Neuronal stem cell (in vitro differentiated cells): ENCODE data around the gene ELANE.
A peak's percentile ranks its signal among the peaks of the same experiment; 100 is the strongest.

Experiments used
- DNase-seq: peaks from one replicate; pipeline ENCODE4 v3.0.0-alpha.2; 2013; ENCODE audit warnings: low spot score
- H2AFZ ChIP-seq: one replicate; pipeline ENCODE4 v1.6.1; 2013; ENCODE audit warnings: mild to moderate bottlenecking, low read length, inconsistent platforms
- H2AK5ac ChIP-seq: 2 replicates; pipeline ENCODE4 v1.6.1; 2013; ENCODE audit warnings: low read depth, mild to moderate bottlenecking, inconsistent platforms, low read length, moderate library complexity, mixed read lengths
- H2BK120ac ChIP-seq: 2 replicates; pipeline ENCODE4 v1.6.1; 2013; ENCODE audit warnings: low read depth, mild to moderate bottlenecking, inconsistent platforms, low read length, moderate library complexity, mixed read lengths
- H2BK12ac ChIP-seq: one replicate; pipeline ENCODE4 v1.6.1; 2013; ENCODE audit warnings: low read length, inconsistent platforms
- H2BK15ac ChIP-seq: 2 replicates; pipeline ENCODE4 v1.6.1; 2013; ENCODE audit warnings: mild to moderate bottlenecking, low read length, inconsistent platforms, mixed read lengths
- H2BK5ac ChIP-seq: one replicate; pipeline ENCODE4 v1.6.1; 2013; ENCODE audit warnings: inconsistent platforms, mild to moderate bottlenecking, low read length, moderate library complexity
- H3K14ac ChIP-seq: one replicate; pipeline ENCODE4 v1.6.1; 2013; ENCODE audit warnings: low read length, inconsistent platforms
- H3K18ac ChIP-seq: 2 replicates; pipeline ENCODE4 v1.6.1; 2013; ENCODE audit warnings: low read length, inconsistent platforms
- H3K23ac ChIP-seq: 2 replicates; pipeline ENCODE4 v1.6.1; 2013; ENCODE audit warnings: low read depth, mild to moderate bottlenecking, mixed read lengths, low read length, inconsistent platforms; ENCODE audit not compliant: poor library complexity
- H3K27ac ChIP-seq: replicated peaks from 3 replicates; pipeline ENCODE4 v1.5.1; 2013; ENCODE audit warnings: low read length, inconsistent platforms
- H3K27me3 ChIP-seq, 3 experiments: 2 replicates each; pipeline ENCODE4 v1.6.1; 2013; ENCODE audit warnings: low read length in 3 of 3, mild to moderate bottlenecking in 2 of 3, inconsistent platforms in 1 of 3, low read depth in 1 of 3, mixed read lengths in 1 of 3, moderate library complexity in 1 of 3; ENCODE audit not compliant: control insufficient read depth in 3 of 3, insufficient read depth in 3 of 3
- H3K36me3 ChIP-seq, 2 donors: replicated peaks in 1 of 2; 2 replicates each; pipeline ENCODE4 v1.6.1; 2013; ENCODE audit warnings: low read length in 2 of 2; ENCODE audit not compliant: control insufficient read depth in 2 of 2, insufficient read depth in 2 of 2
- H3K4ac ChIP-seq: 2 replicates; pipeline ENCODE4 v1.6.1; 2013; ENCODE audit warnings: inconsistent platforms, mild to moderate bottlenecking, low read length, moderate library complexity
- H3K4me1 ChIP-seq, 2 donors: 1 replicate in 1 of 2; 2 replicates in 1 of 2; pipeline ENCODE4 v1.6.1; 2013; ENCODE audit warnings: low read length in 2 of 2, low read depth in 1 of 2; ENCODE audit not compliant: control insufficient read depth in 2 of 2, insufficient read depth in 1 of 2
- H3K4me2 ChIP-seq: one replicate; pipeline ENCODE4 v1.6.1; 2013; ENCODE audit warnings: mild to moderate bottlenecking, low read length, inconsistent platforms; ENCODE audit not compliant: insufficient read depth, poor library complexity, severe bottlenecking
- H3K4me3 ChIP-seq, 2 donors: 2 replicates each; pipeline ENCODE4 v1.5.1; 2013; ENCODE audit warnings: low read length in 2 of 2, mild to moderate bottlenecking in 2 of 2, inconsistent platforms in 1 of 2, moderate library complexity in 1 of 2
- H3K79me1 ChIP-seq: one replicate; pipeline ENCODE4 v1.6.1; 2013; ENCODE audit warnings: low read depth, mild to moderate bottlenecking, inconsistent platforms, low read length, moderate library complexity
- H3K9ac ChIP-seq: one replicate; pipeline ENCODE4 v1.6.1; 2013; ENCODE audit warnings: mild to moderate bottlenecking, low read depth, low read length, inconsistent platforms; ENCODE audit not compliant: poor library complexity
- H3K9me3 ChIP-seq, 2 donors: replicated peaks in 1 of 2; 2 replicates each; pipeline versions ENCODE3 to v1.6.1; 2013; ENCODE audit warnings: low read length in 2 of 2, mild to moderate bottlenecking in 2 of 2, inconsistent platforms in 1 of 2, low read depth in 1 of 2, mixed read lengths in 1 of 2, moderate library complexity in 1 of 2; ENCODE audit not compliant: control insufficient read depth in 2 of 2, insufficient read depth in 1 of 2
- H4K8ac ChIP-seq: one replicate; pipeline ENCODE4 v1.6.1; 2013; ENCODE audit warnings: low read depth, mild to moderate bottlenecking, inconsistent platforms, low read length, moderate library complexity
- H4K91ac ChIP-seq: one replicate; pipeline ENCODE4 v1.6.1; 2013; ENCODE audit warnings: low read length, low read depth, mild to moderate bottlenecking, inconsistent platforms; ENCODE audit not compliant: poor library complexity
- WGBS, 2 donors: extraction: QIAGEN DNeasy Blood & Tissue Kit; methylation state at CpG; one replicate each; pipeline ENCODE4 v1.1.7; 2013; ENCODE audit warnings: missing lambda C conversion rate in 2 of 2, mixed read lengths in 1 of 2; ENCODE audit not compliant: insufficient read length in 2 of 2, insufficient replicate concordance in 1 of 2; ENCODE audit errors: extremely low coverage in 2 of 2; 5-methylcytosine and 5-hydroxymethylcytosine counted together

Gene ELANE

DNA sequence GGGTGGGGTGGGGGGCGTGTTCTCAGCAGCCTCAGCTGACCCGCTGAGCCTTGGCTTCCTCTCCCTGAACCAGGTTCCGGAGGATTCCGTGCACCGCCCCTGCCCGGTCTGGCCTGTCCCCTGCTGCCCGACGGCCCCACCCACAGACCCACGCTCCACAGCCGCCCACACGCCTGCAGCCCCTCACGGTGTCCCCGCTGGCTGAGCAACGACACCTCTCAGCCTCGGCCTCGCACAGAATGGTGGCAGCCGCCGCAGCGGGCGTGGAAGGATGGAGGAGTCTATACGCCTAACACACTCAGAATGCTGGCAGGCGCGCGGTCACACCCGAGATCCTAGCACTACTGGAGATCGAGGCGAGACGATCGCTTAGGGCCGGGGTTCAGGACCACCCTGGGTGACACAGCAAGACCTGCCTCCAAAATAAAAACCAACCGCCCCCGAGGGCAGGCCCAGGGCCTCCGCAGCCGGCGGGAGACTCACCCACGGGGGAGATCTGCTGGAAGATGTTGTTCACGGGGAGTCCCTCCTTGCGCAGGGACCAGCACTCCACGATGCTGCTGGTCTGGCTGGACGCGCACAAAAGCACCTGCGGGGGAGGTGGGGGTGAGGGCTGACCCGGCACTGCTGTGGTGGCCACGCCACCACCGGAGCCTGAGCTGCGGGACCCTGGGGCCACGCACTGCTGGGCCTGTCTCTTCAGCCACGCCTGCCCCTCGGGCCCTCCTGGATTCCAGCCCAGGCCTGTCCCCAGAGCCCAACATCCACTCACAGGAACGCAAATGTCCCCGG lies 32.5 kb downstream of the ELANE start:
- H2BK5ac ChIP-seq: no peak overlapping the region
- no peak overlapping the region for H4K8ac ChIP-seq
- no peak overlapping the region for H2BK15ac ChIP-seq
- no peak for DNase-seq
- peak overlapping the region in 1 of 2 donors; percentile 25 for H3K4me3 ChIP-seq
- peaks cover 58 to 91% of the 10 kb centered on the region in 2 donors for H3K36me3 ChIP-seq
- no CpG with 5 or more reads among the region's 51 CpGs for WGBS, 2 donors
- no peak overlapping the region for H4K91ac ChIP-seq
- H3K27me3 ChIP-seq: no peaks in the 10 kb centered on the region
- H3K9me3 ChIP-seq: peaks cover 0 to 6% of the 10 kb centered on the region in 2 donors
- no peak overlapping the region for H3K27ac ChIP-seq
- H2AK5ac ChIP-seq: no peak overlapping the region
- no peak overlapping the region for H2BK12ac ChIP-seq
- H3K9ac ChIP-seq: no peak overlapping the region
- no peaks in the 10 kb centered on the region for H3K4me1 ChIP-seq
- H2AFZ ChIP-seq: no peak overlapping the region
- no peak overlapping the region for H3K14ac ChIP-seq
- no peak overlapping the region for H3K18ac ChIP-seq
- no peak overlapping the region for H2BK120ac ChIP-seq
- H3K79me1 ChIP-seq: peaks cover 11% of the 10 kb centered on the region
- no peak overlapping the region for H3K23ac ChIP-seq
- H3K4me2 ChIP-seq: no peak overlapping the region
- no peak overlapping the region for H3K4ac ChIP-seq

DNA sequence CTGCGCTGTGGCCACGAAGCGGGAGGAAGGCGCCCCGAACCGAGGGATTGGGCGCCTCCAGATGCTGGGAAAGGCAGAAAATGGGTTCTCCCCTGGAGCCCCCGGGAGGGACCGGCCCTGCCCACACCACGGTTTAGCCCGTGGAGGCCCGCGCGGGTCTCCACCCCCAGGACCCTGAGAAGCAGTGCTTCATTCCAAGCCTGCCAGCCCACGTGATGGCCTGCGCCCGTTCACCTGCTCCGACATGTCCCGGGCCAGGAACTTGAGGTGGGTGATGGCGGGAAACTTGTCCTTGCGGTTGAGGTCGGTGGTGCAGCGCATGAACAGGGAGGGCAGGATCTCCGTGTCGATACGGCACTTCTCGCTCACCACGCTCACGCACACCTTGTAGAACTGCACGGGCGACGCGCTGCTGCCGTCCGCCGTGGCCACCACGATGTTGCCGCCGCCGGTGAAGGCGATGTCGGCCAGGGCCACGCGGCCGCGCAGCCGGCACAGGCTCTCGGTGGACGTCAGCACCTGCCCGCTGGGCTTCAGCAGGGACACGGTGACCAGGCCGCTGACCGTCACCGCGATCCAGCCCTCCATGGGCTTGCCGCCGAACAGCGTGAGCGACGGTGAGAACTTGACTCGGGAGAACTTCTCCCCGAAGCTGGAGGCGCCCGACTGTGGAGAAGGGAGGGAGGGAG lies 33.6 kb downstream of the ELANE start:
- H3K18ac ChIP-seq: no peak overlapping the region
- H2BK120ac ChIP-seq: no peak overlapping the region
- H3K14ac ChIP-seq: peak overlapping the region; percentile 56
- peak overlapping the region; percentile 31 for H3K23ac ChIP-seq
- H3K4ac ChIP-seq: peak overlapping the region; percentile 53
- peaks cover 13% of the 10 kb centered on the region for H3K79me1 ChIP-seq
- H3K9me3 ChIP-seq: peaks cover 0 to 8% of the 10 kb centered on the region in 2 donors
- H3K9ac ChIP-seq: no peak overlapping the region
- H2AK5ac ChIP-seq: no peak overlapping the region
- no peak for DNase-seq
- no peak overlapping the region for H4K8ac ChIP-seq
- H3K27ac ChIP-seq: no peak overlapping the region
- H3K4me1 ChIP-seq: no peaks in the 10 kb centered on the region
- H3K27me3 ChIP-seq: no peaks in the 10 kb centered on the region
- H3K4me2 ChIP-seq: no peak overlapping the region
- no peak overlapping the region for H2BK15ac ChIP-seq
- H3K4me3 ChIP-seq: no peak overlapping the region
- peak overlapping the region; percentile 75 for H2BK5ac ChIP-seq
- peaks cover 60 to 94% of the 10 kb centered on the region in 2 donors for H3K36me3 ChIP-seq
- no peak overlapping the region for H2BK12ac ChIP-seq
- WGBS, 2 donors: no CpG with 5 or more reads among the region's 64 CpGs
- no peak overlapping the region for H2AFZ ChIP-seq
- H4K91ac ChIP-seq: peak overlapping the region; percentile 64

DNA sequence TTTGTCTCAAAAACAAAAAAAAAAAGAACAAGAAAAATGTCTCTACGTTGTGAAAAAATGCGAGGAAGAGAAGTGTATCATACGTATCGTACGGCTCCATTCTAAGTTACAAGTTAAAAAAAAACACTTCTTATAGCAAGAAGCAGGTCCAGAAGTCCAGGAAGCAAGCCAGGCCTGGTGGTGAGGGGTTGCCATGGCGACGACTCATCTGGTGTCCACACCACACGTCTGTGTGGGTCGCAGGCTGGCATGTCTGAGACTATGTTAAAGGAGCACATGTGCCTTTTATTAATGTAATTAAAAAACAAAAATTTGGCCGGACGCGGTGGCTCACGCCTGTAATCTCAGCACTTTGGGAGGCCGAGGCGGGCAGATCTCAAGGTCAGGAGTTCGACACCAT lies 35.0 kb downstream of the ELANE start:
- no peak overlapping the region for H4K8ac ChIP-seq
- peaks cover 19% of the 10 kb centered on the region for H3K79me1 ChIP-seq
- no peak overlapping the region for H3K4me2 ChIP-seq
- no peak overlapping the region for H3K27ac ChIP-seq
- no peak overlapping the region for H3K4ac ChIP-seq
- WGBS, 2 donors: no CpG with 5 or more reads among the region's 16 CpGs
- DNase-seq: no peak
- no peak overlapping the region for H2BK120ac ChIP-seq
- no peaks in the 10 kb centered on the region for H3K4me1 ChIP-seq
- no peak overlapping the region for H2BK15ac ChIP-seq
- H3K23ac ChIP-seq: no peak overlapping the region
- H4K91ac ChIP-seq: no peak overlapping the region
- no peak overlapping the region for H3K9ac ChIP-seq
- peaks cover 0 to 2% of the 10 kb centered on the region in 2 donors for H3K9me3 ChIP-seq
- no peak overlapping the region for H3K14ac ChIP-seq
- H3K4me3 ChIP-seq: no peak overlapping the region
- no peaks in the 10 kb centered on the region for H3K27me3 ChIP-seq
- H2AFZ ChIP-seq: no peak overlapping the region
- H2AK5ac ChIP-seq: no peak overlapping the region
- no peak overlapping the region for H3K18ac ChIP-seq
- peaks cover 48 to 86% of the 10 kb centered on the region in 2 donors for H3K36me3 ChIP-seq
- no peak overlapping the region for H2BK5ac ChIP-seq
- no peak overlapping the region for H2BK12ac ChIP-seq

DNA sequence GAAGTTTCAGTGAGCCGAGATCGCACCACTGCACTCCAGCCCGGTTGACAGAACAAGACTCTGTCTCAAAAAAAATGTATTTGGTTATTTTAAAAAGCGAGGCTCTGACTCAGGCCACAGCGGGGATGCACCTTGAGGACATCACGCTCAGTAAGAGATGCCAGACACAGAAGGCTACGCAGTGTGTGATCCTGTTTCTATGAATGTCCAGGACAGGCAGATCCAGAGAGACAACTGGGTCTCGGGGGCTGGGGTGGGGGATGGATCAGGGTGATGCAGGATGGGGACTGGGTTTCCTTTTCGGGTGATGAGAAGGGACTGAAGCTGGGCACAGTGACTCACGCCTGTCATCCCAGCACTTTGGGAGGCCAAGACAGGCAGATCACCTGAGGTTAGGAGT lies 35.5 kb downstream of the ELANE start:
- no peak overlapping the region for H2BK15ac ChIP-seq
- H3K4me3 ChIP-seq: no peak overlapping the region
- no peak overlapping the region for H3K18ac ChIP-seq
- no peak overlapping the region for H3K4ac ChIP-seq
- H3K27me3 ChIP-seq: no peaks in the 10 kb centered on the region
- H2AFZ ChIP-seq: no peak overlapping the region
- no peaks in the 10 kb centered on the region for H3K4me1 ChIP-seq
- H4K91ac ChIP-seq: no peak overlapping the region
- no peak overlapping the region for H2AK5ac ChIP-seq
- peaks cover 0 to 2% of the 10 kb centered on the region in 2 donors for H3K9me3 ChIP-seq
- no peak overlapping the region for H3K4me2 ChIP-seq
- H3K14ac ChIP-seq: no peak overlapping the region
- no peak overlapping the region for H2BK120ac ChIP-seq
- no peak overlapping the region for H4K8ac ChIP-seq
- peaks cover 19% of the 10 kb centered on the region for H3K79me1 ChIP-seq
- WGBS, 2 donors: no CpG with 5 or more reads among the region's 10 CpGs
- H3K9ac ChIP-seq: no peak overlapping the region
- H3K36me3 ChIP-seq: peaks cover 43 to 80% of the 10 kb centered on the region in 2 donors
- H2BK5ac ChIP-seq: no peak overlapping the region
- no peak overlapping the region for H3K27ac ChIP-seq
- H2BK12ac ChIP-seq: no peak overlapping the region
- H3K23ac ChIP-seq: no peak overlapping the region
- no peak for DNase-seq
